ENCODE measurements around the gene NEU1.
"Not testable (repeated sequence)": the region's sequence is repeated elsewhere in the genome, so short reads cannot be mapped to it uniquely, and the experiment has no call there.

The NEU1 gene

GRCh38 chr6:31875877-31876276 lies 13.3 kb upstream of the NEU1 start:
- no peak for DNase-seq (ENCODE audit: low read depth in 3 of 3, low spot score in 1 of 3)

- DNase-seq (ENCODE audit: low read depth in 3 of 3, low spot score in 1 of 3): no peak
These were observed 12.4 kb upstream of the NEU1 start for GRCh38 chr6:31874836-31875572.

- no peak for DNase-seq (ENCODE audit: low read depth in 3 of 3, low spot score in 1 of 3)
These were observed 11.6 kb upstream of the NEU1 start for GRCh38 chr6:31874084-31874670.

- no peak for DNase-seq (ENCODE audit: low read depth in 3 of 3, low spot score in 1 of 3)
These were observed 8.5 kb upstream of the NEU1 start for GRCh38 chr6:31871046-31871659.

GRCh38 chr6:31870385-31870921 lies 7.8 kb upstream of the NEU1 start:
- no peak for DNase-seq (ENCODE audit: low read depth in 3 of 3, low spot score in 1 of 3)

- DNase-seq (ENCODE audit: low read depth in 3 of 3, low spot score in 1 of 3): no peak
These were observed 6.7 kb upstream of the NEU1 start for GRCh38 chr6:31869343-31869742.

GRCh38 chr6:31868658-31868971 lies 6.0 kb upstream of the NEU1 start:
- DNase-seq (ENCODE audit: low read depth in 3 of 3, low spot score in 1 of 3): not testable (repeated sequence)

GRCh38 chr6:31865205-31866118 lies 2.8 kb upstream of the NEU1 start:
- DNase-seq (ENCODE audit: low read depth in 3 of 3, low spot score in 1 of 3): no peak

GRCh38 chr6:31864818-31865204 lies 2.2 kb upstream of the NEU1 start:
- DNase-seq (ENCODE audit: low read depth in 3 of 3, low spot score in 1 of 3): no peak

- DNase-seq (ENCODE audit: low read depth in 3 of 3, low spot score in 1 of 3): not testable (repeated sequence)
These were observed 1.5 kb upstream of the NEU1 start for GRCh38 chr6:31864123-31864562.

- no peak for DNase-seq (ENCODE audit: low read depth in 3 of 3, low spot score in 1 of 3)
These were observed 690 bp downstream of the NEU1 start for GRCh38 chr6:31861919-31862343.

GRCh38 chr6:31861150-31861549 lies 1.5 kb downstream of the NEU1 start:
- no peak for DNase-seq (ENCODE audit: low read depth in 3 of 3, low spot score in 1 of 3)

- DNase-seq (ENCODE audit: low read depth in 3 of 3, low spot score in 1 of 3): no peak
These were observed 2.3 kb downstream of the NEU1 start for GRCh38 chr6:31860349-31860748.

- no peak for DNase-seq (ENCODE audit: low read depth in 3 of 3, low spot score in 1 of 3)
These were observed 2.7 kb downstream of the NEU1 start for GRCh38 chr6:31859923-31860322.

- DNase-seq (ENCODE audit: low read depth in 3 of 3, low spot score in 1 of 3): no peak
These were observed 3.9 kb downstream of the NEU1 start for GRCh38 chr6:31858707-31859106.

- DNase-seq (ENCODE audit: low read depth in 3 of 3, low spot score in 1 of 3): not testable (repeated sequence)
These were observed 4.8 kb downstream of the NEU1 start for GRCh38 chr6:31857774-31858173.

- DNase-seq (ENCODE audit: low read depth in 3 of 3, low spot score in 1 of 3): not testable (repeated sequence)
These were observed 10.5 kb downstream of the NEU1 start for GRCh38 chr6:31851980-31852718.

- DNase-seq (ENCODE audit: low read depth in 3 of 3, low spot score in 1 of 3): no peak
These were observed 11.2 kb downstream of the NEU1 start for GRCh38 chr6:31851485-31851832.

- no peak for DNase-seq (ENCODE audit: low read depth in 3 of 3, low spot score in 1 of 3)
These were observed 11.7 kb downstream of the NEU1 start for GRCh38 chr6:31850765-31851484.

All from stimulated activated CD4-positive, alpha-beta T cell treated with anti-CD3 and anti-CD28 coated beads, TNF-alpha, amount 100 ng/mL, for 1 hour (primary cell).